GM19328 (cell line): ENCODE measurements around the gene KIF19.
"Not testable (repeated sequence)": the region's sequence is repeated elsewhere in the genome, so short reads cannot be mapped to it uniquely, and the experiment has no call there.

Source experiments
- ATAC-seq: cut with Tn5 transposase; IDR thresholded peaks from one replicate; pipeline ENCODE4 v1.9.1; 2021; ENCODE audit warnings: mild to moderate bottlenecking, moderate library complexity; ENCODE audit not compliant: unreplicated experiment

KIF19 gene

GRCh38 chr17:74325743-74326379, at the start of gene KIF19:
Gene KIF19, plus strand, starts transcription at chr17:74326226. Its CDS starts 124 bp downstream, at chr17:74326350.
- ATAC-seq = no peak

GRCh38 chr17:74276541-74277009, 49.5 kb upstream of the KIF19 start:
- ATAC-seq = no peak

- no peak for ATAC-seq
These were observed 48.1 kb upstream of the KIF19 start for GRCh38 chr17:74277935-74278334.

GRCh38 chr17:74279617-74280016, 46.4 kb upstream of the KIF19 start:
- ATAC-seq = not testable (repeated sequence)

GRCh38 chr17:74280093-74280513, 45.9 kb upstream of the KIF19 start:
- no peak for ATAC-seq

- ATAC-seq = no peak
These were observed 44.2 kb upstream of the KIF19 start for GRCh38 chr17:74281799-74282198.

GRCh38 chr17:74282274-74282586, 43.8 kb upstream of the KIF19 start:
- ATAC-seq = not testable (repeated sequence)

- no peak for ATAC-seq
These were observed 43.2 kb upstream of the KIF19 start for GRCh38 chr17:74282587-74283370.

- ATAC-seq = no peak
These were observed 42.7 kb upstream of the KIF19 start for GRCh38 chr17:74283371-74283673.

GRCh38 chr17:74287031-74287602, 38.9 kb upstream of the KIF19 start:
- ATAC-seq = no peak

- no peak for ATAC-seq
These were observed 37.2 kb upstream of the KIF19 start for GRCh38 chr17:74288785-74289184.

GRCh38 chr17:74289688-74290087, 36.3 kb upstream of the KIF19 start:
- no peak for ATAC-seq

GRCh38 chr17:74290340-74290739, 35.7 kb upstream of the KIF19 start:
- ATAC-seq = no peak

GRCh38 chr17:74292495-74292894, 33.5 kb upstream of the KIF19 start:
- no peak for ATAC-seq

GRCh38 chr17:74295625-74296547, 30.1 kb upstream of the KIF19 start:
- ATAC-seq = no peak

- no peak for ATAC-seq
These were observed 29.5 kb upstream of the KIF19 start for GRCh38 chr17:74296548-74296936.

GRCh38 chr17:74297941-74298340, 28.1 kb upstream of the KIF19 start:
- no peak for ATAC-seq

GRCh38 chr17:74298778-74299177, 27.2 kb upstream of the KIF19 start:
- ATAC-seq = no peak

- ATAC-seq = no peak
These were observed 26.6 kb upstream of the KIF19 start for GRCh38 chr17:74299226-74300009.

- no peak for ATAC-seq
These were observed 22.7 kb upstream of the KIF19 start for GRCh38 chr17:74303305-74303704.
